H9 (cell line): ENCODE measurements around the gene BMP7. TPM values are rescaled to one million over a fixed set of nuclear protein-coding genes. Genes with fewer than 3 reads are reported as not detected.

Source experiments
- DNase-seq: peaks from one replicate; pipeline ENCODE4 v3.0.0-alpha.2; 2017
- H2AFZ ChIP-seq: one replicate; pipeline ENCODE4 v1.6.1; 2013; ENCODE audit warnings: mild to moderate bottlenecking, low read length, control low read depth, moderate library complexity
- H2AK5ac ChIP-seq: 2 replicates; pipeline ENCODE4 v1.6.1; 2013; ENCODE audit warnings: low read length, control low read depth, mixed read lengths; ENCODE audit not compliant: insufficient read length
- H2BK120ac ChIP-seq: one replicate; pipeline ENCODE4 v1.6.1; 2013; ENCODE audit warnings: low read depth, mild to moderate bottlenecking, low read length, control low read depth, inconsistent platforms; ENCODE audit not compliant: poor library complexity, severe bottlenecking
- H2BK12ac ChIP-seq: 2 replicates; pipeline ENCODE4 v1.6.1; 2013; ENCODE audit warnings: low read length, control low read depth, mixed read lengths, low read depth; ENCODE audit not compliant: insufficient read length
- H2BK15ac ChIP-seq: 2 replicates; pipeline ENCODE4 v1.6.1; 2013; ENCODE audit warnings: low read depth, low read length, control low read depth
- H2BK20ac ChIP-seq: one replicate; pipeline ENCODE4 v1.6.1; 2013; ENCODE audit warnings: low read depth, mild to moderate bottlenecking, low read length, control low read depth, inconsistent platforms; ENCODE audit not compliant: poor library complexity, severe bottlenecking
- H2BK5ac ChIP-seq: 2 replicates; pipeline ENCODE4 v1.6.1; 2013; ENCODE audit warnings: low read length, control low read depth, mixed read lengths; ENCODE audit not compliant: insufficient read length
- H3K14ac ChIP-seq: 2 replicates; pipeline ENCODE4 v1.6.1; 2013; ENCODE audit warnings: low read length, control low read depth; ENCODE audit not compliant: insufficient read depth
- H3K18ac ChIP-seq: 2 replicates; pipeline ENCODE4 v1.6.1; 2013; ENCODE audit warnings: low read depth, mild to moderate bottlenecking, mixed read lengths, low read length, control low read depth; ENCODE audit not compliant: insufficient read length
- H3K23ac ChIP-seq: 2 replicates; pipeline ENCODE4 v1.6.1; 2013; ENCODE audit warnings: low read length, control low read depth, mixed read lengths, low read depth; ENCODE audit not compliant: insufficient read length
- H3K23me2 ChIP-seq: 2 replicates; pipeline ENCODE4 v1.6.1; 2013; ENCODE audit warnings: low read depth, mild to moderate bottlenecking, mixed read lengths, low read length, control low read depth; ENCODE audit not compliant: insufficient read length, poor library complexity, severe bottlenecking
- H3K27ac ChIP-seq: 2 replicates; pipeline ENCODE4 v1.5.1; 2013; ENCODE audit warnings: low read length, control low read depth, mixed read lengths, low read depth; ENCODE audit not compliant: insufficient read length
- H3K27me3 ChIP-seq: 2 replicates; pipeline ENCODE4 v1.6.1; 2013; ENCODE audit warnings: low read length, control low read depth, inconsistent platforms; ENCODE audit not compliant: insufficient read depth
- H3K4ac ChIP-seq: 2 replicates; pipeline ENCODE4 v1.6.1; 2013; ENCODE audit warnings: low read depth, mild to moderate bottlenecking, control low read depth, inconsistent platforms, low read length, moderate library complexity
- H3K4me1 ChIP-seq: 2 replicates; pipeline ENCODE4 v1.6.1; 2013; ENCODE audit warnings: low read length, control low read depth, inconsistent platforms; ENCODE audit not compliant: insufficient read depth
- H3K4me2 ChIP-seq: 2 replicates; pipeline ENCODE4 v1.6.1; 2013; ENCODE audit warnings: low read length, control low read depth, mixed read lengths; ENCODE audit not compliant: insufficient read length, insufficient read depth
- H3K56ac ChIP-seq: 2 replicates; pipeline ENCODE4 v1.6.1; 2013; ENCODE audit warnings: low read depth, mild to moderate bottlenecking, mixed read lengths, low read length, control low read depth; ENCODE audit not compliant: insufficient read length
- H3K79me1 ChIP-seq: 2 replicates; pipeline ENCODE4 v1.6.1; 2013; ENCODE audit warnings: low read depth, mild to moderate bottlenecking, moderate library complexity, low read length, control low read depth, inconsistent platforms; ENCODE audit not compliant: insufficient read depth, poor library complexity, severe bottlenecking
- H3K79me2 ChIP-seq: 2 replicates; pipeline ENCODE4 v1.6.1; 2013; ENCODE audit warnings: low read length, control low read depth, inconsistent platforms; ENCODE audit not compliant: insufficient read depth
- H3K9ac ChIP-seq: 2 replicates; pipeline ENCODE4 v1.6.1; 2013; ENCODE audit warnings: low read length, control low read depth, mixed read lengths; ENCODE audit not compliant: insufficient read length; ENCODE audit errors: extremely low read depth
- H3K9me3 ChIP-seq: one replicate; pipeline ENCODE4 v1.6.1; 2013; ENCODE audit warnings: low read depth, low read length, inconsistent platforms; ENCODE audit not compliant: control insufficient read depth
- H3T11ph ChIP-seq: one replicate; pipeline ENCODE4 v1.6.1; 2013; ENCODE audit warnings: mild to moderate bottlenecking, low read length, control low read depth, inconsistent platforms
- H4K20me1 ChIP-seq: one replicate; pipeline ENCODE4 v1.6.1; 2013; ENCODE audit not compliant: control insufficient read depth, insufficient read length, insufficient read depth
- H4K5ac ChIP-seq: 2 replicates; pipeline ENCODE4 v1.6.1; 2013; ENCODE audit warnings: low read depth, mild to moderate bottlenecking, mixed read lengths, low read length, control low read depth; ENCODE audit not compliant: insufficient read length
- H4K8ac ChIP-seq: replicated peaks from 2 replicates; pipeline ENCODE4 v1.6.1; 2013; ENCODE audit warnings: low read length, control low read depth, mixed read lengths, low read depth; ENCODE audit not compliant: insufficient read length
- H4K91ac ChIP-seq: 2 replicates; pipeline ENCODE4 v1.6.1; 2013; ENCODE audit warnings: low read depth, mild to moderate bottlenecking, moderate library complexity, mixed read lengths, low read length, control low read depth; ENCODE audit not compliant: insufficient read length
- H3K27ac Mint-ChIP-seq, 3 experiments: 2 replicates in 2 of 3; 3 replicates in 1 of 3; pipeline ENCODE4 v1.8.0; 2020 to 2021; ENCODE audit warnings: mixed read lengths in 3 of 3, mild to moderate bottlenecking in 1 of 3, moderate library complexity in 1 of 3
- H3K27me3 Mint-ChIP-seq: 2 replicates; pipeline ENCODE4 v1.8.0; 2021; ENCODE audit warnings: low read depth, mild to moderate bottlenecking, moderate library complexity, mixed read lengths
- H3K36me3 Mint-ChIP-seq, 3 experiments: 2 replicates in 2 of 3; 3 replicates in 1 of 3; pipeline ENCODE4 v1.8.0; 2020 to 2021; ENCODE audit warnings: low read depth in 3 of 3, mixed read lengths in 3 of 3; ENCODE audit not compliant: insufficient read depth in 1 of 3
- H3K4me1 Mint-ChIP-seq, 2 experiments: 2 replicates each; pipeline ENCODE4 v1.8.0; 2020; ENCODE audit warnings: mixed read lengths in 2 of 2
- H3K4me3 Mint-ChIP-seq, 2 experiments: 2 replicates in 1 of 2; 3 replicates in 1 of 2; pipeline ENCODE4 v1.8.0; 2020 to 2021; ENCODE audit warnings: mild to moderate bottlenecking in 2 of 2, mixed read lengths in 2 of 2, moderate library complexity in 1 of 2
- H3K9me3 Mint-ChIP-seq, 2 experiments: 2 replicates in 1 of 2; 3 replicates in 1 of 2; pipeline ENCODE4 v1.8.0; 2020; ENCODE audit warnings: mild to moderate bottlenecking in 2 of 2, mixed read lengths in 2 of 2, moderate library complexity in 1 of 2
- WGBS: extraction: QIAGEN DNeasy Blood & Tissue Kit; methylation state at CpG from one replicate; pipeline ENCODE4 v1.1.7; 2013; ENCODE audit warnings: missing lambda C conversion rate, low lambda C conversion rate, mixed read lengths; ENCODE audit not compliant: insufficient read length; ENCODE audit errors: extremely low coverage; 5-methylcytosine and 5-hydroxymethylcytosine counted together
- total RNA-seq: library from RNA; stranded (reverse); gene quantifications from 2 replicates; pipeline ENCODE4 v1.2.1, GENCODE V29; 2021
- TF ChIP-seq, protein P1 (sequence below): fragments of 200-600 bp; sonication (generic); conservative IDR thresholded peaks from 3 replicates; pipeline ENCODE4 v1.8.0; 2021; ENCODE audit warnings: antibody characterized with exemption, mild to moderate bottlenecking

Gene BMP7
- total RNA-seq, 1 experiment from 2014 or later: 17.7 TPM

GRCh38 chr20:57291003-57291402, 24.6 kb upstream of the BMP7 start:
- no peaks in the 10 kb centered on the region for H3K9me3 ChIP-seq
- H3K27ac Mint-ChIP-seq: no peak overlapping the region
- WGBS: no CpG with 5 or more reads among the region's 10 CpGs
- no peak overlapping the region for H2BK5ac ChIP-seq
- no peaks in the 10 kb centered on the region for H4K20me1 ChIP-seq
- H3T11ph ChIP-seq: no peak overlapping the region
- no peaks in the 10 kb centered on the region for H3K79me2 ChIP-seq
- peak; percentile 69 for DNase-seq
- H3K4me1 Mint-ChIP-seq: peaks cover 35 to 56% of the 10 kb centered on the region in 2 experiments
- no peak overlapping the region for H2BK120ac ChIP-seq
- no peak overlapping the region for H3K14ac ChIP-seq
- no peak overlapping the region for H4K5ac ChIP-seq
- H3K4me3 Mint-ChIP-seq: no peak overlapping the region; a peak in 1 of 5 replicates
- no peak overlapping the region for H3K9ac ChIP-seq
- no peak overlapping the region for H4K91ac ChIP-seq
- no peak overlapping the region for H2BK15ac ChIP-seq
- no peak overlapping the region for H3K18ac ChIP-seq
- H2AK5ac ChIP-seq: no peak overlapping the region
- H3K27me3 ChIP-seq: no peaks in the 10 kb centered on the region
- no peaks in the 10 kb centered on the region; a peak in 1 of 5 replicates for H3K9me3 Mint-ChIP-seq
- H3K27me3 Mint-ChIP-seq: peaks cover 14% of the 10 kb centered on the region
- no peak overlapping the region for H3K4me2 ChIP-seq
- no peak overlapping the region for H2BK20ac ChIP-seq
- H3K27ac ChIP-seq: no peak overlapping the region
- no peaks in the 10 kb centered on the region for H3K23me2 ChIP-seq
- no peaks in the 10 kb centered on the region; a peak in 1 of 7 replicates for H3K36me3 Mint-ChIP-seq
- no peak overlapping the region for H2AFZ ChIP-seq
- no peak overlapping the region for H2BK12ac ChIP-seq
- TF ChIP-seq, protein P1, sequence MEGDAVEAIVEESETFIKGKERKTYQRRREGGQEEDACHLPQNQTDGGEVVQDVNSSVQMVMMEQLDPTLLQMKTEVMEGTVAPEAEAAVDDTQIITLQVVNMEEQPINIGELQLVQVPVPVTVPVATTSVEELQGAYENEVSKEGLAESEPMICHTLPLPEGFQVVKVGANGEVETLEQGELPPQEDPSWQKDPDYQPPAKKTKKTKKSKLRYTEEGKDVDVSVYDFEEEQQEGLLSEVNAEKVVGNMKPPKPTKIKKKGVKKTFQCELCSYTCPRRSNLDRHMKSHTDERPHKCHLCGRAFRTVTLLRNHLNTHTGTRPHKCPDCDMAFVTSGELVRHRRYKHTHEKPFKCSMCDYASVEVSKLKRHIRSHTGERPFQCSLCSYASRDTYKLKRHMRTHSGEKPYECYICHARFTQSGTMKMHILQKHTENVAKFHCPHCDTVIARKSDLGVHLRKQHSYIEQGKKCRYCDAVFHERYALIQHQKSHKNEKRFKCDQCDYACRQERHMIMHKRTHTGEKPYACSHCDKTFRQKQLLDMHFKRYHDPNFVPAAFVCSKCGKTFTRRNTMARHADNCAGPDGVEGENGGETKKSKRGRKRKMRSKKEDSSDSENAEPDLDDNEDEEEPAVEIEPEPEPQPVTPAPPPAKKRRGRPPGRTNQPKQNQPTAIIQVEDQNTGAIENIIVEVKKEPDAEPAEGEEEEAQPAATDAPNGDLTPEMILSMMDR: peak; percentile 75
- no peaks in the 10 kb centered on the region for H3K79me1 ChIP-seq
- H3K4me1 ChIP-seq: 0 out of 2 replicates have a peak, but pooled peaks cover 1% of the 10 kb centered on the region
- no peak overlapping the region for H3K4ac ChIP-seq
- no peak overlapping the region for H3K23ac ChIP-seq
- no peak overlapping the region for H3K56ac ChIP-seq
- H4K8ac ChIP-seq: no peak overlapping the region
